A172 (cell line): Measurements from ENCODE around the gene COL5A1. TPM values are rescaled to one million over a fixed set of nuclear protein-coding genes. Genes with fewer than 3 reads are reported as not detected.

ENCODE experiments used
- DNase-seq: peaks from one replicate; pipeline ENCODE4 v3.0.0-alpha.2; 2015; ENCODE audit warnings: low spot score
- total RNA-seq: library from RNA; depleted of rRNA; stranded (reverse); fragments of >200 nt; shearing (Covaris generic); gene quantifications from 2 replicates; pipeline ENCODE4 v1.2.3, GENCODE V29; 2014

The COL5A1 gene
- total RNA-seq, 1 experiment from 2014 or later: 185 TPM

- DNase-seq: no peak
These were observed 84.0 kb downstream of the COL5A1 start for GRCh38 chr9:134725605-134725940.

GRCh38 chr9:134726026-134726721, 84.6 kb downstream of the COL5A1 start:
- no peak for DNase-seq

GRCh38 chr9:134726722-134727034, 85.1 kb downstream of the COL5A1 start:
- no peak for DNase-seq

- no peak for DNase-seq
These were observed 86.6 kb downstream of the COL5A1 start for GRCh38 chr9:134728021-134728795.

GRCh38 chr9:134728801-134729495, 87.3 kb downstream of the COL5A1 start:
- DNase-seq: no peak

- no peak for DNase-seq
These were observed 88.6 kb downstream of the COL5A1 start for GRCh38 chr9:134730011-134730760.

GRCh38 chr9:134730761-134731496, 89.3 kb downstream of the COL5A1 start:
- no peak for DNase-seq

GRCh38 chr9:134731497-134732391, 90.1 kb downstream of the COL5A1 start:
- no peak for DNase-seq

GRCh38 chr9:134732392-134733110, 90.9 kb downstream of the COL5A1 start:
- DNase-seq: no peak

GRCh38 chr9:134733480-134734232, 92.1 kb downstream of the COL5A1 start:
- no peak for DNase-seq

GRCh38 chr9:134734270-134734669, 92.7 kb downstream of the COL5A1 start:
- peak; percentile 58 for DNase-seq

GRCh38 chr9:134735441-134736175, 94.0 kb downstream of the COL5A1 start:
- DNase-seq: no peak

GRCh38 chr9:134736791-134737497, 95.3 kb downstream of the COL5A1 start:
- DNase-seq: no peak

GRCh38 chr9:134737842-134738580, 96.4 kb downstream of the COL5A1 start:
- no peak for DNase-seq

GRCh38 chr9:134738869-134739659, 97.5 kb downstream of the COL5A1 start:
- peak; percentile 50 for DNase-seq

GRCh38 chr9:134739660-134739968, 98.0 kb downstream of the COL5A1 start:
- DNase-seq: no peak
